Neutrophil (primary cell): Measurements from ENCODE around the gene NBEA.
"Not testable (repeated sequence)": the region's sequence is repeated elsewhere in the genome, so short reads cannot be mapped to it uniquely, and the experiment has no call there.

Experiments
- H3K27ac ChIP-seq: fragments of 200-600 bp; sonication (generic); 2 replicates; pipeline ENCODE4 v1.5.1; 2016; ENCODE audit warnings: mild to moderate bottlenecking, moderate library complexity
- H3K27me3 ChIP-seq: fragments of 200-600 bp; sonication (generic); 2 replicates; pipeline ENCODE4 v1.6.0; 2016; ENCODE audit warnings: mild to moderate bottlenecking
- H3K36me3 ChIP-seq: fragments of 200-600 bp; sonication (generic); 2 replicates; pipeline ENCODE4 v1.5.1; 2017
- H3K4me1 ChIP-seq, 2 experiments: fragments of 200-600 bp in 1 of 2; sonication (generic) in 1 of 2; 1 replicate in 1 of 2; 2 replicates in 1 of 2; pipeline versions ENCODE4 v1.5.1 to v1.6.1; 2013 to 2016; ENCODE audit warnings: low read depth in 1 of 2, low read length in 1 of 2, mild to moderate bottlenecking in 1 of 2, moderate library complexity in 1 of 2; ENCODE audit not compliant: control insufficient read depth in 1 of 2, insufficient read depth in 1 of 2
- H3K4me3 ChIP-seq, 2 experiments: fragments of 200-600 bp in 1 of 2; sonication (generic) in 1 of 2; 1 replicate in 1 of 2; 2 replicates in 1 of 2; pipeline ENCODE4 v1.5.1; 2013 to 2016; ENCODE audit warnings: low read depth in 1 of 2, low read length in 1 of 2, mild to moderate bottlenecking in 1 of 2, moderate library complexity in 1 of 2
- H3K9me3 ChIP-seq: fragments of 200-600 bp; sonication (generic); 2 replicates; pipeline ENCODE4 v1.5.1; 2016
- TF ChIP-seq, protein P1 (sequence below): fragments of 200-600 bp; sonication (generic); IDR thresholded peaks from 2 replicates; pipeline ENCODE4 v1.5.1; 2016; ENCODE audit warnings: antibody characterized with exemption

Gene NBEA

DNA sequence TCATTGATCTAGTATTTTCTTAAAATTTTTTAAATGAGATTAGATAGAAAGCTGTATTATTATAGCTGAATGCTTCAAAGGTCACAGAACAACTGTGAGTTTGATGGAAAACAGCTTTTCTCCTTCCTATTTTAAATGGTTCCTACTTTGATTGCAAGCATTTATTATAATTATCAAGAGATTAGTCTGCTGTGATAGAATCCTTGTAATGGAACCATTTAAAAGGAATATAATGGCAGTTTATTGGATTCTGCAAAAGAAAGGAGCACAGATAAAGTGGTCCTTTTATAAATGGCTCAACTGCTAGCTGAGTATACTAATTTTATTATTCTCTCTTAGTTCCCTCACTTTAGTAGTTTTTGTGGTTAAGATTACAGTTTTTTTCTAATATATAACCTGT is 447.5 kb downstream of the NBEA start:
- H3K36me3 ChIP-seq = no peaks in the 10 kb centered on the region
- no peaks in the 10 kb centered on the region for H3K9me3 ChIP-seq
- H3K27ac ChIP-seq = no peak overlapping the region
- H3K27me3 ChIP-seq = no peaks in the 10 kb centered on the region
- no peak overlapping the region for H3K4me3 ChIP-seq
- TF ChIP-seq, protein P1, sequence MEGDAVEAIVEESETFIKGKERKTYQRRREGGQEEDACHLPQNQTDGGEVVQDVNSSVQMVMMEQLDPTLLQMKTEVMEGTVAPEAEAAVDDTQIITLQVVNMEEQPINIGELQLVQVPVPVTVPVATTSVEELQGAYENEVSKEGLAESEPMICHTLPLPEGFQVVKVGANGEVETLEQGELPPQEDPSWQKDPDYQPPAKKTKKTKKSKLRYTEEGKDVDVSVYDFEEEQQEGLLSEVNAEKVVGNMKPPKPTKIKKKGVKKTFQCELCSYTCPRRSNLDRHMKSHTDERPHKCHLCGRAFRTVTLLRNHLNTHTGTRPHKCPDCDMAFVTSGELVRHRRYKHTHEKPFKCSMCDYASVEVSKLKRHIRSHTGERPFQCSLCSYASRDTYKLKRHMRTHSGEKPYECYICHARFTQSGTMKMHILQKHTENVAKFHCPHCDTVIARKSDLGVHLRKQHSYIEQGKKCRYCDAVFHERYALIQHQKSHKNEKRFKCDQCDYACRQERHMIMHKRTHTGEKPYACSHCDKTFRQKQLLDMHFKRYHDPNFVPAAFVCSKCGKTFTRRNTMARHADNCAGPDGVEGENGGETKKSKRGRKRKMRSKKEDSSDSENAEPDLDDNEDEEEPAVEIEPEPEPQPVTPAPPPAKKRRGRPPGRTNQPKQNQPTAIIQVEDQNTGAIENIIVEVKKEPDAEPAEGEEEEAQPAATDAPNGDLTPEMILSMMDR = no peak
- no peaks in the 10 kb centered on the region for H3K4me1 ChIP-seq

DNA sequence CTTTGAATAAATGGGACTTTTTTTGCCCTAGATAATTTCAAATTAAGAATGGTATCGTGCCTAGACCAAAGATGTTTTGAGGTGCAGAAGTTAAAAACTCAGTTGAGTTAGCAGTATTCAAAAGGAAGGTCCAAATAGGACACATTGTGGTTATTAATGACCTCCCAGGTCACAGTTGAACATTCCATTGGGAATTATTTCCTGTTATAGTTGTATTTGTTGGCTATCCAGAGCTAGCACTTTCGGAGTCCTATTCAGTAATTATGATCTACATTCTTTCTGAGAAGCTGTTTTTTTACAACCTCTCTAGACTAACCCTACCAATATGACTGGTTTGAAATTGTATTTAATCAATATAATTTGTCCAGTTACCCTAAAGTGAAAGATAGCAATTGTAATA is 450.7 kb downstream of the NBEA start:
- no peaks in the 10 kb centered on the region for H3K4me1 ChIP-seq
- no peak overlapping the region for H3K27ac ChIP-seq
- no peaks in the 10 kb centered on the region for H3K9me3 ChIP-seq
- no peaks in the 10 kb centered on the region for H3K27me3 ChIP-seq
- no peak overlapping the region for H3K4me3 ChIP-seq
- H3K36me3 ChIP-seq = no peaks in the 10 kb centered on the region
- TF ChIP-seq, protein P1 = no peak

DNA sequence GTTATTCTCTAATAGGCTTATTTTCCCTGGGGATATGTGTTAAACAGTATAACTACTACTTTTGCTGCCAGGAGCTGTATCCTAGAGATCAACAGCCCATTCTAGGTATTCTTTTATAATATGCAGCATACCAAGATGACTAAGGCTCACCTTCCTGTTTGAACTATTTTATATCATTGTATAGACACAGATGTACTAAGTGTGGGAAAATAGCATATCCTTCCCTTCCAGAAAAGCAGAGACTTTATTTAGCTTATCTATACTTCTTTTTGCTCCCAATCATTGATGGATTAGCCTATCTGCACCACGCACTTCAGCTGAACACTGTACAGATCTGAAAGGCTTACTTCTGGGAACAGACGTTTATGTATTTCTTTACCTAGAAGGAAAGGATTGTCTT is 451.8 kb downstream of the NBEA start:
- Histone ChIP-seq H3K9me3 (no peaks in the 10 kb centered on the region), H3K36me3 (no peaks in the 10 kb centered on the region), H3K27ac (no peak overlapping the region), H3K27me3 (no peaks in the 10 kb centered on the region), H3K4me1 (no peaks in the 10 kb centered on the region), H3K4me3 (no peak overlapping the region)
- TF ChIP-seq, protein P1 = no peak

DNA sequence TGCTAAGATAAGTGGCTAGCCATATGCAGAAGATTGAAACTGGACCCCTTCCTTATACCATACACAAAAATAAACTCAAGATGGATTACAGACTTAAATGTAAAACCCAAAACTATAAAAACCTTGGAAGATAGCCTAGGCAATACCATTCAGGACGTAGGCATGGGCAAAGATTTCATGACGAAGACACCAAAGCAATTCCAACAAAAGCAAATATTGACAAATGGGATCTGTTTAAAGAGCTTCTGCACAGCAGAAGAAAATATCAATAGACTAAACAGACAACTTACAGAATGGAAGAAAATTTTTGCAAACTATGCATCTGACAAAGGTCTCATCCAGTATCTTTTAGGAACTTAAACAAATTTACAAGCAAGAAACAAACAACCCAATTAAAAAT is 466.2 kb downstream of the NBEA start:
- H3K9me3 ChIP-seq, H3K27ac ChIP-seq, H3K4me1 ChIP-seq, H3K36me3 ChIP-seq, H3K4me3 ChIP-seq, H3K27me3 ChIP-seq: not testable (repeated sequence)

DNA sequence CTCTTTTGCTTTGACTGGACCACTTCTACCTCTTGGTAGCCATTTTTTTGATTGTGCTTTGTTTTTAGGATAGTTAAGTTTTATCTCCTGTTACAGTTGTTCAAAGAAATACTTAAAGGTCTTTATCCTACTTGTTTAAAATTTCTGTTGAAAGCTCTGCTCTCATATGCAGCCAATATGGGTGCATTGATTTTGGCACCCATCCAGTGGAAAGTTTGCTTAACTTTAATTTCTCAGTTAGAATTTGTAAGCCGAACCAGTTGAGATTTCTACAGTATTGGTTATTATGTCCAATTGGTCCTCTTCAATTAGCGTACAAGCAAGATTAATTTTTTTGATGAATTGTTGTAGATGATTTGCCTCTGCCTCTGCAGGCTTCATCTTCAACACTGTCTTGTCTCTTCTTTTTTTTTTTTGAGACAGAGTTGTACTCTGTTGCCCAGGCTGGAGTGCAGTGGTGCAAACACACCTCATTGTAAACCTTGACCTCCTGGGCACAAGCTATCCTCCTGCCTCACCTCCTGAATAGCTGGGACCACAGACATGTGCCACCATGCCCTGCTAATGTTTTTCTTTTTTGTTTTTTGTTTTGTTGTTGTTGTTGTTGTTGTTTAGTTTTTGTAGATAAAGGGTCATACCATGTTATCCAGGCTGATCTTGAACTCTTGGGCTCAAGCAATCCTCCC is 469.1 kb downstream of the NBEA start:
- no peaks in the 10 kb centered on the region for H3K9me3 ChIP-seq
- H3K4me3 ChIP-seq = no peak overlapping the region
- TF ChIP-seq, protein P1 = no peak
- no peaks in the 10 kb centered on the region for H3K27me3 ChIP-seq
- H3K36me3 ChIP-seq = no peaks in the 10 kb centered on the region
- H3K4me1 ChIP-seq = no peaks in the 10 kb centered on the region
- no peak overlapping the region for H3K27ac ChIP-seq

DNA sequence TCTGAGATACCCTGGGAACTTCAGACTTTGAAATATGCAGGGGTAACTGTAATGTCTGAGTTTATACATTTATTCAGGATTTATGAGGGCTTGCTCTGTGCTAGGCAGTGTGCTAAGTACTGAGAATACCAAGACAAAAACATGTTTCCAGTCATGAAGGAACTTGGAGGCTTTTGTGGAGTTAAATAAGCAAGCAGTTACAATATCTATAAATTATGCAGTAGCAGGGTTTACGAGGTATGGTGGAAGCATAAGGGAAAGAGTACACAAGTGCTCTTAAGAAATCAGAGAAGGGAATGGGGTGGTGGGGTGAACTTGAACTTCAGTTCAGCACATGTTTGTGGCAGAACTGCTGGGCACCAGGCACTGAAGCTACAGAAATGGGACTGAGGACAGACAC is 506.4 kb downstream of the NBEA start:
- no peaks in the 10 kb centered on the region for H3K4me1 ChIP-seq
- TF ChIP-seq, protein P1 = no peak

More for the DNA sequence above, 506.4 kb downstream of the NBEA start:
- Histone ChIP-seq H3K27me3 (no peaks in the 10 kb centered on the region), H3K27ac (no peak overlapping the region), H3K36me3 (no peaks in the 10 kb centered on the region), H3K4me3 (no peak overlapping the region), H3K9me3 (no peaks in the 10 kb centered on the region)
